Right forelimb (tissue), 1 donor: ENCODE results near the gene HTT.

Source experiments
- DNase-seq: peaks from one replicate; pipeline ENCODE4 v3.0.0-alpha.2; 2018

The HTT gene

DNA sequence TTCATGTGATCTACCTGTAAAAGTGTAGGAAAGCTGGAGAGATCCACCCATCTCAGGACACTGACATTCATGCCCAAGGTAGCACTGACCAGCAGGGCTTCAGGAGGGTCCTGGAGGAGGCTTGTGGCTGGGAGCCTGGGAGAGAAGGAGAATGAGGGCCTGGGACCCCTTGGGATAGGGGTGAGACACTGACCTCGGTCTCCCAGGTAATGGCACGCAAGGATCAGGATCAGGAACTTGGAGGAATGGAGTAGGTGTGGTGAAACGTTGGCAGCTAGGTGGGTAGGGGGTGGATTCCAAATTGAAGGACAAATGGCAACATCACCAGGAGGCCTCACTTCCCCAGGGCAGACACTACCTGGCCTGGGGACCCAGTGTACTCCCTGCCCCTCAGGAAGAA is 206.0 kb downstream of the HTT start:
- DNase-seq, result no peak

DNA sequence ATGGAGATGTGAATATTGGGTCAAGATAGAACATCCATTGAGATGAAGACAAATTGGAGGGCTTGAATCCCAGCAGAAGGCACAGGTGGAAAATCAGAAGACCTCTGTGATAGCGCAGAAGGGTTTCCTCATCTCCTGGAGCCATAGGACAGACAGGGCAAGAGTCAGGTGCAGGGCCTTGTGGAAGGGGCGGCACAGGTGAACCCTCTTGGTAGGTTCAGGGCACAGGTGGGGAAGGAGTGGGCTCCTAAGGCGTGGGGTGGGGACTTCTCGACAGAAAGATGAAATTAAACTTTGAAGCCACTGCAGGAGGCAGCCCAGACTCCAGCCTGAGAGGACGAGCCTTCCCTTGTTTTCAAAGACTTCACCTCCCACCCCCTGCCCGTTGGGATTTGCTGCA is 209.0 kb downstream of the HTT start:
- no peak for DNase-seq

DNA sequence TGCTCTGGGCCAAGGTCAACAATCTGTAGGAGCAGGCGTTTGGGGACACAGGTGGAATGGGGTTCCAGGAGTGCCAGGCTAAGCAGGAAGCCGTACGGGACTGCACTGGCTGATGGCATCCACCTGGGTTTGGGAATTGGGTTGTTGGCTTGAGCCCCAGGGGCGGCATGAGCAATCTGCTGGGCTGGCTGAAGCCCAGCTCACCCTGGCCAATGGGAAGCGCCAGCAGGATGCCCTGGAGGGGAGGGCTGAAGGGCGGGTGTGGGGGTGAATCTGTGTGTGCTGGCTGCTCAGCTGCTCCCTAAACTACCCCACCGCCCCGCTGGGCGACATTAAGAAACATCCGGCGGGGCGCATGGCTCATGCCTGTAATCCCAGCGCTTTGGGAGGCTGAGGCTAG is 209.4 kb downstream of the HTT start:
- peak; percentile 34 for DNase-seq

DNA sequence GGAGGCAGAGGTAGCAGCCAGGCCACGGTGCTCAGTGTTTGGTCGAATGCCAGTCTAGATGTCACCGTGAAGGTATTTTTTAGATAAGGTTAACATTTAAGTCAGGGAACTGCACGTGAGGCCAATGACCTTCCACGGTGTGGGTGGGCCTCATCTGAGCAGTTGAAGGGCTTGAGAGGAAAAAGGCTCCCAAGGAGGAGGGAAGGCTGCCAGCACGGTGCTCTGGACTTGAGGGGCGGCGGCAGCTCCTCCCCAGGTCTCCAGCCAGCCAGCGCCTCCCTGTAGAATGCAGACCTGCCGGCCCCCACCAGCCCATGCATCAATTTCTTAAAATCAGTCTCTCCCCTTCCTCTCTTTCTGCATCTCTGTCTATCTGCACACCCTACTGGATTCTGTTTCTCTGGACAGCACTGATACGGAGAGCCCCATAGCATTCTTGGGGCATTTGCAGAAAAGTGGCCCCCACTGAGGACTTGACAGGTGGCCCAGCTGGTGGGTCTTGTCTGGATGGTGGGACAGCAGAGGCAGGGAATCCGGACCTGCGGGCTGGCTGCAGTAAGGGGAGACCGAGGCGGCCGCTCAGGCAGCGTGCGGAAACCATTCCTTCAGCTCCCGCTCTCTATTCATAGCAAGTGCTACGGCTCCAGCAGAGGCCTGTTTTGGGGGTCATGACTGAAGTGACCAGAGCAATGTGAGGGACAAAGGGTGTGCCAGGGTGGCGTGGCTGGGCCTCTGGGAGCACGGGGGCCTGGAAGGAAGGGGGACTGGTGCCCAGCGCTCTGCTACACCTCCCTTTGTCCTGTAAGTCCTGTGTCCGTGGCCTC is 210.5 kb downstream of the HTT start:
- DNase-seq, result peak; percentile 13

DNA sequence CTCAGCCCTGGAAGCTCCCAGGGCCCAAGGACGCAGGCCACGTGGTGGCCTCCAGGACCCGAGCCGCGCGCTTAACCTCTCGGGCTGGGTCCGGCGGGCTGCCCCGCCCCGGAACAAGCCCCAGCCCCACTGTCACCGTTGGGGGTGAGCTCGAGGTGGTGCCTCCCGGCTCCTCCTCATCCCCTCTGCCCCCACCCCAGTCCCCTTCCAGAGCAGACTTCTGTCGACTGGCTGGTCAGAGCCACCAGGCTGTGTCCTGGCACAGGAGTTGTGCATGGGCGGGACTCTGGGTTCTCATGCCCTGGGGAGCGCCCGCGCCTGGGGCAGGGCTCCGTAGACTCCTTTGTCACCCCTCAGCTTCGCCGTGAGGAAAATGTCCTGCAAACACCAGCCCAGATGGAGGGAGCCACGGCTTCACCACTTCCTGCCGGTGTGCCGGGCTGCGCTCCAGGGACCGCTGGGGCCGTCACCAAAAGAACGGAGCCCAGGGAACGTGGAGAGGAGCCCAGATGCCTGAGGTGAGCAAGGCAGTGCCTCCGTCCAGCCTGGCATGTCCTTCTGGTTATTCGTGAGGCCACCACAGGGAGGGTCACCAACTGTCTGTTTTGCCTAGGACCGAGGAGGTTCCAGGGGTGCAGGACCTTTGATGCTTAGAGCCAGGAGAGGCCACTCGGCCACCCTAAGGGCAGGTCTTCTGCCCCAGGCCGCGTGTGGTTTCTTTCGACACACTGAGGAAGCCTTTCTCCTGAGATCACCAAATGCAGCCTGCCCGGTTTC is 211.3 kb downstream of the HTT start:
- peak; percentile 51 for DNase-seq

DNA sequence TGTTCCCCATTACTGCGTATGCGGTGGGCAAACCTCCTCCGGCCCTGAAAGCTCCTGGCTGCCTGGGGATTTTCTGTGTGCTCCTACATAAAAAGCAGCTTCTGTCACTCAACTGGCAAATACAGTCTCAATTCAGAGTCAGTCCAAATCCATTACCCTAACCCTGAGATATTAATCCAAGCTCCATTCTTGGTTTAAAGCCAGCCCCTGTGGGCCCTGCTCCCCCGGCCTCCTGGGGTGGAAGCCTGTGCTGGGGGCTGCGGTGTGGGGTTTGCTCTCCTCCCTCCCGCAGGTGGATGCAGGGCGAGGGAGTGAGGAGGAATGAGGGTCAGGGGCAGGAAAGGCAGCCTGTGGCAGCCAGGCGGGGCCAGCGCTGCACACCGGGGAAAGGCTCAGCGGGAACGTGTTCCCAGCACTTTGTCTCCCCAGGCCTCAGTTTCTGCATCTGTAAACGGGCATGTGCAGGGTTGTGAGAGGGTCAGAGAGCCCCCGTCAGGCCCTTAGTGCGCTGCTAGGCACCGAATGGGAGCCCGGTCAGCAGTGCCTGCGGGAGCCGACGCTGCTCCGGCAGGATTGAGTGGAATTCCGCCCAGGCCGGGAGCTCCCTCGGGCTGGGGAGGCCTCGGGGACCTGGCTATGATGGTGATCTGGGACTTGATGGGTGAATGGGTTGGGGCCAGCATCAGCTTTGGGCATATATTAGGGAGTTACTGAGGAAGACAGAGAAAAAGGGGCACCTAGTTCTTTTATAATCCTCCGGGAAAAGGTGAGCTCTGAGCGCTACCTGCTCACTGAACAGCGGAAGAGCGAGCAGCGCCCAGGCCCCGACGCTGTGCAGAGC is 212.1 kb downstream of the HTT start:
- DNase-seq, result peak; percentile 40

DNA sequence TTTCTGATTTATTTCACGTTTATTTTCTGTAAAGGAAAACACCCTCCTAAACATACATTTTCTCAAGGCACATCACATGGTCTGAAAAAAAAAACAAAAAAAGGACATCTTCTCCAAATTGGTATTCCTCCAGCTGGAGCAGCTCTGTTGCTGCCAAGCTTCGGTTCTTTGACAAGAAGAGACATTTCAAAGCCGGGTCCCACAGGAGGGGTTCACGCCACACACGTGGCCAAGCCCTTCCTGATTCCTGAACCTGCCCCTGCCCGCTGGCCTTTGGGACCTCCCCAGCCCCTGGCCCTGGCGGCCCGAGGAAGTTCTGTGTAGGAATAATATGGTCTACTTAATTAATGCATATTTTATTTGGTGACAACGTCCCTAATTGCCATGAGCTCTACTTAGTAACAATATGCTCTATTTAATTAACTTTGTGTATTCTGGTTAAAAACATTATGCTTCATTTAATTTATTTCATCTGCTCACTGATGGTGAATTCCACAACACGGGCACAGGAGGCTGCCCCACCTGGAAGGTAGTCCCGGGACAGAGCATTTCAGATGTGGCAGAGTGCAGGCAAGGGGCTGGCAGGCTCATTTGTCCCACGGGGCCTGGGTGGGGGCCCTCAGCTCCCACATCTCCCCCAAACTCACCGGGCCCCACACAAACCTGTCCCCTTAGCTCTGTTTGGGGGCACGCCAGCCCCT is 212.9 kb downstream of the HTT start:
- peak; percentile 44 for DNase-seq

DNA sequence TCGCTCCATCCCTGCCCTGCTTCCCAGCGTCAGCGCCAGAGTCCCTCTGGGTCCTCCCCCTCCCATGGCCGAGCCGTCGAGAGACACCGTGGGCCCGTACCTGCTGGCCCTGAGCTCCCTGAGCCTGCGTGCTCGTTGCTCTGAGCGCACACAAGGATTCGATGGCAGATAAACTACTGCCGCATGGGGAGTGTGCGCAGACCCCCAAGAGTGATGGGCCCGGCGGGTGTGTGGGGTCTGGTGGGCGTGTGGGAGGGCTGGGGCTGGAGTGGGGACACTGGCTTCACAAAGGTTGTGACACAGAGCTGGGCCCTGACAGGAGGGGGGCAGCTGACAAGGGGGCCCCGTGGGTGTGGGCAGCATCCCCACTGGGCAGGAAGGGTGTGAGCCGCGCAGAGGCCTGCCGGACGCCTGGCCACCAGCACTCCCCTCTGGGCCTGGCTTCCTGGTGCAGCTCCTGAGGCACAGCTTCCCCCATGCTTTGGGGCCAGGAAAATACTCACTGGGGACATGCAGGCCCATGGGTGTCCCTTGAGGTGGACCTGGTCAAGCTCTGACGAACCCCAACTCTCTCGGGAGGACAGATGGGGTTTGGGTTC is 213.6 kb downstream of the HTT start:
- peak; percentile 30 for DNase-seq

DNA sequence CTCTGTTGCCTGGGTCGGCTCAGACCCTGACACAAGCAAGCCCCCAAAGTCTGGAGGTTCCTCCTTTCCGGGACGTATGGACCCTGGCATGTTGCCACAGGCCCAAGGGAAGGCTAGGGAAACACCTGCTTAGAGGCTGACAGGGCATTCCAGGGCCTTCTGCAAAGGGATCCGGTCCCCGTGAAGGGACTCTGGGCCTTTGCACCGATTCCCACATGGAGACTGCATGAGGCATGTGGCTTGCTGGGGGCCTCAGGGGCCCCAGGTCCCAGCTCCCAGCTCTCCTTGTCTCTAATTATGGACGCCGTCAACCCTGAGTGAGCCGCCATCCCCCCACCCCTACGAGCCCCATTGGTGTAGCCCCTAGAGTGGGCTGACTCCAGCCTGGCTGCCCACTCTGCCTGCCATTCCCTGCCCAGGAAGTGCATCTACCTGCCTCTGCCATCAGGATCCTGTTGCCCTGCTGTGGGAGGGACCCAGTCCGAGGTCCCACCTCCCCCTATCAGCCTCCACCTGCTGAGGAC is 214.2 kb downstream of the HTT start:
- peak; percentile 38 for DNase-seq

DNA sequence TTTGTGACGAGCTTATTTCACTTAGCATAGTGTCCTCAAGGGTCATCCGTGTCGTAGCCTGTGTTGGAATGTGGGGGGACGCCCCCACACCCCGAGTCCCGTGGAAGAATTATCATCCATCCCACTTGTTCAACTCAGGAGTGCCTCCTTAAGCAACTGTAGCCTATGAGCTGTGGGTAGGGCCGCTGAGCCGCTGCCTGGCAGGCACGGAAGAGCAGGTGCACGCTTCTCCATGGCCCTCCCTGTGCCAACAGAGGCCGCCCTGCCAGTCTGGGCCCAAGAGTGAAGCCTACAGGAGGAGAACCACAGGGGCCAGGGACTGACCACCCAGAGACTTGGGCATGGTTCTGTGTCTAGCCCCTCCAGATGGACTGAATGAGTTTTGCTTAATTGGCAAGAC is 216.0 kb downstream of the HTT start:
- peak; percentile 39 for DNase-seq

DNA sequence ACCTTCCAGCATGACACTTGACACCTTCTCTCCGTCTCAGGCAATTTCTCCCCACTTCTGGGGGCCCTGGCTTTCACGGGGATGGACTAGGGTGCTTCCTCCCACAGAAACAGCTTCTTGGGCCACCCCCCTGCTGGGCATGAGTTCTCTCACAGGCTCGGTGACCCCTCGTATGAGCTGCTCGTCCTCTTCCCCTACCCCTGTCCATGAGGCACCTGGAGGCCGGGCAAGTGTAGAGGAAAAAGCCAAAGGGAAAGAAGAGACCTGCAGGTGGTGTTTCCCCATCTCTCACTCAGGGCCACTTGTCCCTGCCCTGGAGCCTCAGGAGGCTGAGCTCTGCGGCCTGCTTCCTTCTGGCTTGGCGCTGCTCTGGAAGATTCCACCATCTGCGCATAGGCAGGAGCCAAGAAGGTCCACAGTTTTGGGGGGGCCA is 216.4 kb downstream of the HTT start:
- peak; percentile 35 for DNase-seq

DNA sequence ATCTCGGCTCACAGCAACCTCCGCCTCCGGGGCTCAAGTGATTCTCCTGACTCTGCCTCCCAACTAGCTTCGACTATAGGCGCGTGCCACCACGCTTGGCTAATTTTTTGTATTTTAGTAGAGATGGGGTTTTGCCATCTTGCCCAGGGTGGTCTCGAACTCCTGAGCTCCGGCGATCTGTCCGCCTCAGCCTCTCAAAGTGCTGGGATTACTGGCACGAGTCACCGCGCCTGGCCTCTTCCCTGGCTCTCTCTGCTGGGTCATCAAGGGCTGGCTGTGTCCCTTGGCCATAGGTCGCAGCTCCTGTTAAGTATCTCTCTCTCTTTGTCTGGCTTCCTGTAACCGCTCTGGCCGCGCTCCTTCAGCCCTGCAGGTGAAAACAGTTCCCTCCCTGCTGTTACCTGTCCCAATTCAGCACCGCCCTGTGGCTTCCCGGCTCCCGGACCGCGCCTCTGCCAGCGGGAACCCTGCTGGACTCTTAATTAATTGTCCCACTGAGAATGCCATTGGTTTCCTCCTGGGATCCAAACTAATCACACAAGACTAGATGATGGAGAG is 217.0 kb downstream of the HTT start:
- DNase-seq, result no peak

DNA sequence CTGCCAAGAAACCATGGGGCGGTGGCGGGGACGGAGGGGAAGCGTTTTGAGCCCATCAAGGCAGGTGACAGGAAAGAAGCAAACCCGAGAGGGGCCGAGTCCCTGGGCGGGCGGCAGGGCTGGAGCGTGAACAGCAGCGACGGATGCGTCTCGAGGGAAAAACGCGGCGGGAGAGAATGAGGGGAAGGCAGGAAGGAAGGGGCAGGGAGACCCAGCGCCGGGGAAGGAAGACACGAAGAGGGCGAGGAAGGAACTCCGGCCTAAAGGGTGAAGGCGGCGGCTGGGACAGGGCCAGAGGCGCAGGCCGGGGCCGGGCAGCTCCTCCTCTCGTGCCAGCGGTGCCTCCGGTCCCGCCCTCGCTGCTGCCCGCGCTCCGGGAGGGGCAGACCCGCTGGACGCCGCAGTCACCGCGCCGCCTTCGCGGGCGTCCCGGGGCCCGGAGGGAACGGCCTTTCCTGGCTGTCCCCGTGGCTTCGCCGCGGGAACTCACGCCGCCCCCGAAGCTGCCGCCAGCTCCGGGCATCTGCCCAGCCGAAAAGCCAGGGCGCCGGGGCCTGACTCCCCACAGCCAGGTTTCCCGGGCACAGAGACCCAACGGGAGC is 217.6 kb downstream of the HTT start:
- no peak for DNase-seq

DNA sequence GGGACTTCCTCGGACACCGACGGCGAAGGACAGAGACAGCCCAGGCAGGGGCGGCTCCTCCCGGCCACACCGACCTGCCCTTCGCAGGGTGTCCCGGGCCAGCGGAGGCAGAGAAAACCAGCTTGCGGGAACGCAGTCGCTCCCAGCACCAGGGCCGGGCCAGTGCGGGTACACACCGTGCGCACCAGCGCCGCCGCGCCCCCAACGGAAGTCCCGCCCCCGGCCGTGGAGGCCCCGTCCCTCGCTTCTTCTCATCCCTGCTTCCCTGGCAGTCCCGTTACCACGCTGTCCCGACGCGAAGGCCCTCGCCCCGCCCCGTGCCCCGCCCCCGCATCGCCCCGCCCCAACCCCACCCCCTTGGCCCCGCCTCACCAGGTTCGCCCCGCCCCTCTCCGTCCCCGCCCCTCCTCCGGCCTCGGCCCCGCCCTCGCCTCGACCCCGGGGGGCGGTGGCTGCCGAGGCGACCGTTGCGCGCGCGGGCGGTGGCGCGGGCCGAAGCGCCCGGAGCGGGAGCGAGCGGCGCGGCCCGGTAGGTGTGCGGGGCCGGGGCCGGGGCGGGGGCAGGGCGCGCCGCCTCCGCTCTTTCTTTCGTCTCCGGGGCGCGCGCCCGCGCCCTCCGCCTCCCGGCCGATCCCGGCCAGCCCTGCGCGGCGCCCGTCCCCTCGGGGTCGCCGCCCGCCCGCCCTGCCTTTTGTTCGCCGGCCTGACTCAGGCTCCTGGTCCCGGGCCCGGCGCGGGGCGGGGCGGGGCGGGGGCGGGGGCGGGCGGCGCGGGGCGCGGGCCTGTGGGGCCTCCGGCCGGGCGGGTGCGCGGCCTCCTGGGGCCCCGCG is 218.3 kb downstream of the HTT start, which contains the start of gene RGS12:
RGS12 (plus strand) TSS at position 451 of the 830 bp plus-strand sequence. CDS start 23,150 bp downstream, outside the sequence.
- peak; percentile 98 for DNase-seq
